Muscle layer of colon (tissue), 2 donors: ENCODE results near the gene ADTRP.
"Not testable (repeated sequence)": the region's sequence is repeated elsewhere in the genome, so short reads cannot be mapped to it uniquely, and the experiment has no call there.

Source experiments
- H3K27ac ChIP-seq: one replicate; pipeline ENCODE4 v1.7.0; 2013; ENCODE audit warnings: low read depth, mild to moderate bottlenecking, low read length, moderate library complexity
- H3K27me3 ChIP-seq, 2 donors: one replicate each; pipeline ENCODE4 v1.7.0; 2013; ENCODE audit warnings: low read length in 2 of 2, mild to moderate bottlenecking in 2 of 2; ENCODE audit not compliant: insufficient read depth in 2 of 2, control insufficient read depth in 1 of 2
- H3K36me3 ChIP-seq: one replicate; pipeline ENCODE4 v1.7.0; 2013; ENCODE audit warnings: mild to moderate bottlenecking, low read length; ENCODE audit not compliant: insufficient read depth
- H3K4me1 ChIP-seq: one replicate; pipeline ENCODE4 v1.7.0; 2013; ENCODE audit warnings: mild to moderate bottlenecking, low read length; ENCODE audit not compliant: insufficient read depth
- H3K4me3 ChIP-seq, 2 donors: one replicate each; pipeline ENCODE4 v1.7.0; 2013; ENCODE audit warnings: low read length in 2 of 2, low read depth in 1 of 2, mild to moderate bottlenecking in 1 of 2, moderate library complexity in 1 of 2
- H3K9ac ChIP-seq: one replicate; pipeline ENCODE4 v1.7.0; 2013; ENCODE audit warnings: low read length
- H3K9me3 ChIP-seq: one replicate; pipeline ENCODE4 v1.7.0; 2013; ENCODE audit warnings: mild to moderate bottlenecking, low read length
- donor health status: abdominal sarcoma.
- donor health status: Adenocarcinoma of cecum.

The ADTRP gene

DNA sequence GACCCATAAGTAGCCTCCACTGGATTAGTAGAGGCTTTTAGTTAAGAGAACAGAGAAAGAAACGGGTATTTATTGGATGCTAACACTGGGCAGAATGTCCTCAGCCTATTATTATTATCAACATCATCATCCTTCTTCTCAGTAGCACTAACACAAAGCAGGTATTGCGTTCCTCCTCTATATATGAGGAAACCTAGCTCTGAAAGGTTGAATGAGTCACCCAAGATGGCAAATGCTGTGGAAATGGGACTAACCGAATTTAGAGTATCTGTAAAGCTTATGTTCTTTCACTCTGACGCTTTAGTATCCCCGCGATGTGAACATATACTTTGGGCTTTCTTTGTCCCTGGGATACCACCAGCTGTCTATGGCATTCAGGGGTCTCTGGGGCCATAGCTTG is 77.0 kb downstream of the ADTRP start:
- Histone ChIP-seq H3K4me3 (no peak overlapping the region), H3K9me3 (no peaks in the 10 kb centered on the region), H3K36me3 (no peaks in the 10 kb centered on the region), H3K27me3 (no peaks in the 10 kb centered on the region), H3K9ac (no peak overlapping the region), H3K4me1 (no peaks in the 10 kb centered on the region), H3K27ac (no peak overlapping the region)

DNA sequence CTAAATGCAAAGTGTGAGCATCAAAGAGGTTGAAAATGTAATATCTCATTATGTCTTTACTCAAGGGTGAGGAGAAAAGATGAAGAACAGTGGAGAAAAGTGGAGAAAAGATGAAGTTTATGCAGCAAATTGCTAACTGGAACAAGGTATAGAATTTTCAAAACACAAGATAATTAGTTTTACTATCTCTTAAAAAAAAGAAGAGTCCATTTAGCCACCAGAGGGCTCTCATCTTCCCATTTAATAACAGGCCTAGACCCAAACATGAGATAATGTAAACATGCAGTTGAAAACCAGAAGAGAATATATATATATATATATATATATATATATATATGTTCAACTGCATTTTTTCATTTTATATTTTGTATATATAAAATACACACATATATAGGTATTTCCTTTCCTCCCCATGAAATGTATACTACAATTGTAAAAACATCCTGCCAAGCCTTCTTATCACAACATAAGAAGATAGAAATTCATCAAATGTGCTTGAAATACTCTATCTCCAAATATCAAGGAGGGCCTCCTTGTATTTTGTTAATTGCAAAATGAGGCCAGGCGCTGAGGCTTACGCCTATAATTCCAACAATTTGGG is 78.4 kb downstream of the ADTRP start:
- H3K4me3 ChIP-seq: no peak overlapping the region
- no peaks in the 10 kb centered on the region for H3K27me3 ChIP-seq
- H3K9ac ChIP-seq: no peak overlapping the region
- no peaks in the 10 kb centered on the region for H3K36me3 ChIP-seq
- H3K4me1 ChIP-seq: no peaks in the 10 kb centered on the region
- no peak overlapping the region for H3K27ac ChIP-seq
- no peaks in the 10 kb centered on the region for H3K9me3 ChIP-seq

DNA sequence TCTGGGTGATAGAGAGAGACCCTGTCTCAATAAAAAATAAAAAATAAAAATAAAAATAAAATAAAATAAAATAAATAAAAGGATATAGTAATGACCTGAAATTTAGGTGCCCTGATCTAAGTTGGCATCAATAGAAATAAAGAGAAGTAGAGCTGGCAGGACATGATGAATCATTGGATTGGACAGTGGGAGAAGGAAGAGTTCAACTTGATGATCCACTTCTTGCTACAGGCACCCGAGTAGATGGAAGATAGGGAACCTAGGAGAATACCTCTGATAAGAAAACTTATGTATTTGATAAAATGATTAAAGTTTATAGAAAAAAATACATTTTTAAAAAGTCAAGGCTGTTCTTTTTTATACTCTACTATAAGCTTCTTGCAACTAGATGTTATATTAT is 79.0 kb downstream of the ADTRP start:
- H3K4me3 ChIP-seq: no peak overlapping the region
- H3K9ac ChIP-seq: no peak overlapping the region
- no peaks in the 10 kb centered on the region for H3K9me3 ChIP-seq
- H3K36me3 ChIP-seq: no peaks in the 10 kb centered on the region
- H3K27ac ChIP-seq: no peak overlapping the region
- H3K27me3 ChIP-seq: no peaks in the 10 kb centered on the region
- H3K4me1 ChIP-seq: no peaks in the 10 kb centered on the region

DNA sequence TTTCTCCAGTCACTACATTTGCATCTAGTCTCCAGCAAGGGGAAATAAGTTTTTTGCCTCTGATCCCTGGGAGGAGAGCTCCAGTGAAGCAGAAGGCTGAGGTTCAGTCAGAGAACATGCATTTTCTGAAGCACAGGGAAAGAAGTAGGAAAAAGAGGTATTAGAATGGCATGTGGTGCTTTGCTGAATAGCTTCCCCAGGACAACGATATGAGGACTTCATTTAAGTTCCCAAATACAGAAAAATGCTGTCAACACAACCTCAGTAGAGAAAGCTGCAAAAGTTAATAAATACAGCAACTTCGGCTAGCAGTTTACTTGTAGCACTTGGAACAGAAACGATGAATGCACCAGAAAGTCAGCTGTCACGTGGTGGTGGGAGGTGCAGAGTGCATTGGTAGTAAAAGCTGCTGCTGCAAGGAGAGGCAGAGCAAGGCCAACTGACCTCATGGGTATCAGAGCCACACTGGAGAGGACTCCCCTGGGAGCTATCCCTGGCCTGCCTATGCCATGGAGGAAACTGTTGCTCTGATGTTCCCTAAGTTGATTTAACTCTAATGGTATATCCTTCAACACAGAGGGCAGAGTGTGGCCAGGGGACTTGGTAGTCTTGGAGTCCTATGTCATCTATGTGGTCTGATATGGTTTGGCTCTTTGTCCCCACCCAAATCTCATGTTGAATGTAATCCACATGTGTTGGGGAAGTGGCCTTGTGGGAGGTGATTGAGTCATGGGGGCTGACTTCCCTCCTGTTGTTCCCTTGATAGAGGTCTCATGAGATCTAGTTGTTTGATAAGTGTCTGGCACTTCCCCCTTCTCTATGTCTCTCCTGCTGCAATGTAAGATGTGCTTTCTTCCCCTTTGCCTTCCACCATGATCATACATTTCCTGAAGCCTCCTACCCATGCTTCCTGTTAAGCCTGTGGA is 85.9 kb downstream of the ADTRP start:
- H3K9me3 ChIP-seq: no peaks in the 10 kb centered on the region
- no peak overlapping the region for H3K9ac ChIP-seq
- no peaks in the 10 kb centered on the region for H3K27me3 ChIP-seq
- H3K27ac ChIP-seq: no peak overlapping the region
- no peaks in the 10 kb centered on the region for H3K4me1 ChIP-seq
- H3K36me3 ChIP-seq: no peaks in the 10 kb centered on the region
- no peak overlapping the region for H3K4me3 ChIP-seq

DNA sequence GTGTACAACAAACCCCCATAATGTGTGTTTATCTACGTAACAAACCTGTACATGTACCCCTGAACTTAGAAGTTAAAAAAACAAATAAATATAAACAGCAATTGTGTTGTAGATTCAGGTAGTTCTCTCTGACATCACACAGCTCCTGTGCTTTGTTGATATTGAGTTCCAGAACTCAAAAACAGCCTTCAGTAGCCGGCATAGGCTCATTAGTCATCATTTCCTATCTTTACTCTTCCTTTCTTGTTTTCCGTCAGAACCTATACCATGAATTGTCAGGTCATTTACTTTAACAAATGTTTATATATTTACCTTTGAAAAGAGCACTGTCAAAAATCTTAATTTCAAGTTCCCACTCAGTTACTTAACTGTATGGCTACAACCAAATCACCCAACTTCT is 88.8 kb downstream of the ADTRP start:
- no peak overlapping the region for H3K4me3 ChIP-seq
- no peaks in the 10 kb centered on the region for H3K36me3 ChIP-seq
- no peak overlapping the region for H3K27ac ChIP-seq
- H3K9me3 ChIP-seq: no peaks in the 10 kb centered on the region
- no peaks in the 10 kb centered on the region for H3K27me3 ChIP-seq
- H3K9ac ChIP-seq: no peak overlapping the region
- H3K4me1 ChIP-seq: peaks cover 4% of the 10 kb centered on the region

DNA sequence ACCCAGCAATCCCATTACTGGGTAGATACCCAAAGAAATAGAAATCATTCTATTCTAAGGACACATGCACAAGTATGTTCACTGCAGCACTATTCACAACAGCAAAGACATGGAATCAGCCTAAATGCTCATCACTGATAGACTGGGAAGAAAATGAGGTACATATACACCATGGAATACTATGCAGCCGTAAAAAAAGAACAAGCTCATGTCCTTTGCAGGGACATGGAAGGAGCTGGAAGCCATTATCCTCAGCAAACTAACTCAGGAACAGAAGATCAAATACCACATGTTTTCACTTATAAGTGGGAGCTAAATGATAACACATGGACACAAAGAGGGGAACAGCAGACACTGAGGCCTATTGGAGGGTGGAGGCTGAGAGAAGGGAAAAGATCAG is 89.2 kb downstream of the ADTRP start:
- not testable (repeated sequence) for H3K27ac ChIP-seq, H3K27me3 ChIP-seq, H3K9ac ChIP-seq, H3K4me1 ChIP-seq, H3K9me3 ChIP-seq, H3K36me3 ChIP-seq, H3K4me3 ChIP-seq

DNA sequence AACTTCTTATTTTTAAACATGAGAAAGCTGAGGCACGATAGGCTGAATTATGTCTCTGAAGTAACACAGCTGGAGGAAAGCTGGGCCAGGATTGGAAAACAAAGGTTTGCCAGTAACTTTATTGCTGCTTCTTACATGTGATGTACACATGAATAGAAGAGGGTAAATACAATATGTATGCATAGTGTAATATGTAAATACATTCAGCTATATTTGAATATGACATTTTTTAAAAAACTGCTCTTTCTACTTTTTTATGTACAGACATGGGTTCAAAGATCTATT is 90.2 kb downstream of the ADTRP start:
- no peak overlapping the region for H3K27ac ChIP-seq
- H3K36me3 ChIP-seq: no peaks in the 10 kb centered on the region
- H3K27me3 ChIP-seq: no peaks in the 10 kb centered on the region
- no peak overlapping the region for H3K4me3 ChIP-seq
- no peak overlapping the region for H3K9ac ChIP-seq
- peaks cover 4% of the 10 kb centered on the region for H3K4me1 ChIP-seq
- no peaks in the 10 kb centered on the region for H3K9me3 ChIP-seq

DNA sequence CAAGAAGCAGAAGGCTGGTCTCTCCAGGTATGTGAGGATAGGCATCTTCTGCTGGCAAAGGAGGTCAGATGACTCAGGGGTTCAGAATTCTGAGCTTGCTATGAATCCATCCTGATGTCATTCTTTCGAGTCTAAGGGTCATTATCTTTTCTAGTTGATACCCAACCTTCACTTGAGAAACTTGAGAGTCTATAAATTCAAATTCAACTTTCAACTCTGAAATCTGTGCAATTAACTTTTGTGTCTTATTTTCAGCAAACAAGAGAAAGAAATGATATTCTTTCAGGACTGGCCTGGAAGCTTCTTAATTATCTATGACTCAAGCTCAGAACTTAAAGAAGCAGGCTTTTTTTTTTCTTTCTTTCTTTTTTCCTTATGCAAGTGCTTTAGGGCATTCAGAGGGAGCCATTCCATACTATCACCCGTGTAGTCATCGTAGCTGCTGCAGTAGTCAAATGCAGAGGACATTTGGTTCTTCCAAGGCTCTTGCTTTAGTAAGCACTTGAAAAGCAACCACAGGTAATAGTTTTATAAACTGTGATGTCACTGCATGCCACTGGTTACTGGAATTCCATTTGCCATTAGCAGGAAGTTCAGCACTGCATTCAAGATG is 93.0 kb downstream of the ADTRP start:
- no peaks in the 10 kb centered on the region for H3K9me3 ChIP-seq
- no peaks in the 10 kb centered on the region for H3K27me3 ChIP-seq
- H3K9ac ChIP-seq: no peak overlapping the region
- no peak overlapping the region for H3K4me3 ChIP-seq
- H3K4me1 ChIP-seq: peaks cover 4% of the 10 kb centered on the region
- H3K36me3 ChIP-seq: no peaks in the 10 kb centered on the region
- H3K27ac ChIP-seq: no peak overlapping the region

DNA sequence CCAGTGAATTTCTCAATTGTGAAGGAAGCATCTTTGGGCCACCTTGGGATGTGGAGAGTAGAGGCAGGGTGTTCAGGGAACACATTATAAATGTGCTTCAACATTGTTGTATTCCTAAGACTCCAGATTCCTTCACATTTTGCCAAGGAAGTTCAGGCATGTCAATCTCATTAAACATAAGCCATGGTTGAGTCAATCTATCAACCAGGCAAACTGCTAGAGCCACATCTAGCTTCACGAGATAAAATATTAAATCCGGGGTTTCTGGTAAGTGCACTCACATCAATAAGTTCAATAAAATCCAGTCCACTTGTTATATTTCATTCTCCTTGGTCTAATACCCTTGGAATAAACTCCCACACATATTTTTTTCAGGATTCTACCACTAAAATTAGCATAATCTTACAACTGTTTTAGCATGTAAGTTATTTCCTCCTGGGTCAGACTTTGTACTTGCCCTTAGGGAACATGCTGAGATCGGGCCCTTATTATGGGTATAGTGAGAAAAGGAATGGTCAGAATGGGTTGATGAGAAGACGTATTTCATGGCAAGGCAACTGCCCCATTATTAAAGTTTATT is 93.6 kb downstream of the ADTRP start:
- H3K36me3 ChIP-seq: no peaks in the 10 kb centered on the region
- H3K4me1 ChIP-seq: peaks cover 4% of the 10 kb centered on the region
- H3K27me3 ChIP-seq: no peaks in the 10 kb centered on the region
- H3K9ac ChIP-seq: no peak overlapping the region
- H3K27ac ChIP-seq: no peak overlapping the region
- no peak overlapping the region for H3K4me3 ChIP-seq
- no peaks in the 10 kb centered on the region for H3K9me3 ChIP-seq

DNA sequence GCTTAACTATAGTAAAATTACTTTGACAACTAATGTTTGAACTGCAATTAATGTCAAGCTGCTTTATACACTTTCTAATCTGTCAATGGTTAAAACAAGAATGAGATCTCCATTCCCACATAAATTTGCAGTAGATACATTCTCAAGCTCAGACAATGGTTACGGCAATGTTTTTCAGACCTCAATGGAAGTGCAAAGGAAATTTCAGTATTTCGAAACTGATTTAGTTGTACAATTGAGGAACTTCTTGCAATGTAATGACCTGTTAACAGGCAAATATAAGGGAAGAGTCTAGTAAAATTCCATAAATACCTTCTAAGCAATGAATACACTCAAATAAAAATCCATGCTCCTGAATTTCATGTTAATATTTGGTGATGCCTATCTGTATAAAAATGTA is 94.7 kb downstream of the ADTRP start:
- Histone ChIP-seq H3K9ac (no peak overlapping the region), H3K4me3 (no peak overlapping the region), H3K27ac (no peak overlapping the region), H3K27me3 (no peaks in the 10 kb centered on the region), H3K36me3 (no peaks in the 10 kb centered on the region), H3K9me3 (no peaks in the 10 kb centered on the region), H3K4me1 (peaks cover 4% of the 10 kb centered on the region)

DNA sequence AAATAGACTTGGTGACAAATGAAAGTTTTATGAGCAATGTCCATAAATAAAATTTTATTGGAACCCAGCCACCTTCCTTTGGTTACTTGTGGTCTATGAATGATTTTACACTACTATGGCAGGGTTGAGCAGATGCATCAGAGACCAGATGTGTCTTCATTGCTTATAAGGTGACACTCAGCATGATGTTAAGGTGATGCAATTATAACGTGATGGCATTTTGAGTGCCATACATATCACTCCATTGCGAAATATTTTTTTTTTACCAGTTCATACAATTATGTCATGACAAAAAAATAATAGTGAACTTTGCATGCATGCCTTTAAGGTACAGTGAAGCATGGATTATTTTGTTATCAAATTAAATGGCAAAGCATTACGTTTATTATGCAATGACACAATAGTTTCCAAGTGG is 96.0 kb downstream of the ADTRP start:
- no peaks in the 10 kb centered on the region for H3K27me3 ChIP-seq
- H3K36me3 ChIP-seq: no peaks in the 10 kb centered on the region
- H3K9ac ChIP-seq: no peak overlapping the region
- H3K4me3 ChIP-seq: no peak overlapping the region
- no peaks in the 10 kb centered on the region for H3K9me3 ChIP-seq
- H3K27ac ChIP-seq: no peak overlapping the region
- H3K4me1 ChIP-seq: peaks cover 3% of the 10 kb centered on the region
